ENCODE results near the gene HK1.

GRCh38 chr10:69407621-69408301 lies 129.5 kb downstream of the HK1 start:
- TF ChIP-seq CTCF (IDR thresholded peaks at IDR 0.05; ENCODE audit: borderline replicate concordance, extremely low read depth, low read length, poor library complexity, severe bottlenecking) (peak; percentile 66), EZH2 (IDR thresholded peaks at IDR 0.05; ENCODE audit: borderline replicate concordance, low read depth, low read length, severe bottlenecking) (no peak)
